Keratinocyte (primary cell): ENCODE data around the gene MSI2. TPM values are rescaled to one million over a fixed set of nuclear protein-coding genes. Genes with fewer than 3 reads are reported as not detected.

Experiments used
- DNase-seq: peaks from one replicate; pipeline ENCODE4 v3.0.0-alpha.2; 2011; ENCODE audit warnings: low read depth, missing footprints, low spot score
- FAIRE-seq: peaks from 2 replicates; lab custom pipeline; 2011; peaks lifted over from hg19 to GRCh38; lab: Jason Lieb, UNC
- H2AFZ ChIP-seq: 2 replicates; pipeline ENCODE4 v1.6.0; 2012; ENCODE audit warnings: low read length, control low read depth, inconsistent platforms; ENCODE audit not compliant: control insufficient read depth
- H3K27ac ChIP-seq: 2 replicates; pipeline ENCODE4 v1.5.1; 2011; ENCODE audit warnings: low read length; ENCODE audit not compliant: control insufficient read depth, insufficient read depth
- H3K27me3 ChIP-seq: 3 replicates; pipeline ENCODE4 v1.6.0; 2011; ENCODE audit warnings: low read length; ENCODE audit not compliant: control insufficient read depth, insufficient read depth; ENCODE audit errors: extremely low read depth
- H3K36me3 ChIP-seq, 2 experiments: 2 replicates in 1 of 2; 3 replicates in 1 of 2; pipeline ENCODE4 v1.5.1; 2011; ENCODE audit warnings: low read length in 2 of 2, mild to moderate bottlenecking in 1 of 2; ENCODE audit not compliant: control insufficient read depth in 2 of 2, insufficient read depth in 2 of 2; ENCODE audit errors: extremely low read depth in 1 of 2
- H3K4me1 ChIP-seq: 3 replicates; pipeline ENCODE4 v1.5.1; 2011; ENCODE audit warnings: low read length; ENCODE audit not compliant: control insufficient read depth, insufficient read depth; ENCODE audit errors: extremely low read depth
- H3K4me2 ChIP-seq: 3 replicates; pipeline ENCODE4 v1.6.0; 2011; ENCODE audit warnings: low read depth, low read length; ENCODE audit not compliant: control insufficient read depth, insufficient read depth; ENCODE audit errors: extremely low read depth
- H3K4me3 ChIP-seq, 3 experiments: fragments of 200-600 bp in 1 of 3; sonication (generic) in 1 of 3; 2 replicates in 2 of 3; 3 replicates in 1 of 3; pipeline ENCODE4 v1.5.1; 2011 to 2016; ENCODE audit warnings: low read length in 3 of 3, mild to moderate bottlenecking in 3 of 3, control low read depth in 2 of 3, inconsistent platforms in 1 of 3, low read depth in 1 of 3, mixed read lengths in 1 of 3, mixed run types in 1 of 3, moderate library complexity in 1 of 3; ENCODE audit not compliant: control insufficient read depth in 2 of 3, insufficient read depth in 2 of 3; ENCODE audit errors: extremely low read depth in 1 of 3
- H3K79me2 ChIP-seq: 2 replicates; pipeline ENCODE4 v1.6.0; 2012; ENCODE audit warnings: low read length; ENCODE audit not compliant: control insufficient read depth, insufficient read depth
- H3K9ac ChIP-seq: 3 replicates; pipeline ENCODE4 v1.6.0; 2011; ENCODE audit warnings: low read length; ENCODE audit not compliant: control insufficient read depth, insufficient read depth; ENCODE audit errors: extremely low read depth
- H3K9me1 ChIP-seq: 3 replicates; pipeline ENCODE4 v1.6.0; 2011; ENCODE audit warnings: low read length; ENCODE audit not compliant: control insufficient read depth, insufficient read depth; ENCODE audit errors: extremely low read depth
- H3K9me3 ChIP-seq: 2 replicates; pipeline ENCODE4 v1.5.1; 2012; ENCODE audit warnings: low read depth, low read length; ENCODE audit not compliant: control insufficient read depth
- H4K20me1 ChIP-seq: 3 replicates; pipeline ENCODE4 v1.6.0; 2011; ENCODE audit warnings: low read length; ENCODE audit not compliant: control insufficient read depth, insufficient read depth; ENCODE audit errors: extremely low read depth
- CTCF ChIP-seq, 3 experiments: IDR thresholded peaks in 1 of 3; conservative IDR thresholded peaks in 1 of 3; optimal IDR thresholded peaks in 1 of 3; 2 replicates in 2 of 3; 3 replicates in 1 of 3; pipeline versions ENCODE3 to v1.5.1; 2011; ENCODE audit warnings: low read length in 3 of 3, mild to moderate bottlenecking in 3 of 3, moderate library complexity in 2 of 3, control low read depth in 1 of 3, inconsistent platforms in 1 of 3; ENCODE audit not compliant: insufficient read depth in 2 of 3; ENCODE audit errors: extremely low read depth in 1 of 3
- EZH2 ChIP-seq: IDR thresholded peaks from one replicate; pipeline ENCODE4 v1.6.1; 2012; ENCODE audit warnings: inconsistent platforms, mild to moderate bottlenecking, low read length, moderate library complexity
- dilution Hi-C: fragments of 300-500 bp; cut with MboI; formaldehyde crosslinking; loops from one replicate; pipeline ENCODE4 v1.7.0; 2020; ENCODE audit warnings: low sequenced_read_pairs; ENCODE audit not compliant: extremely low pct_ligation_motif_present
- polyA plus RNA-seq, 5 experiments: library from polyadenylated mRNA; depleted of rRNA in 3 of 5; stranded (reverse) in 3 of 5; stranded (forward) in 1 of 5; unstranded in 1 of 5; fragments of >200 nt; gene quantifications; 1 replicate in 1 of 5; 2 replicates in 3 of 5; 3 replicates in 1 of 5; pipeline versions ENCODE4 v1.2.1 to v1.2.3, GENCODE V29; 2011 to 2012; ENCODE audit warnings: missing spikeins in 2 of 5, low read depth in 1 of 5, low replicate concordance in 1 of 5

Gene MSI2
- polyA plus RNA-seq, 1 donor (not counting 4 experiments of a cell fraction or from before 2014, with no cell fraction given) = 22.3 TPM

- no peak overlapping the region for H3K4me3 ChIP-seq
- DNase-seq (no peak), FAIRE-seq (no peak)
- dilution Hi-C loops = no loop called here
- H3K4me2 ChIP-seq = no peak overlapping the region
- no peaks in the 10 kb centered on the region for H4K20me1 ChIP-seq
- no peak overlapping the region for H2AFZ ChIP-seq
- no peaks in the 10 kb centered on the region for H3K27me3 ChIP-seq
- H3K9me1 ChIP-seq = no peaks in the 10 kb centered on the region
- no peaks in the 10 kb centered on the region for H3K79me2 ChIP-seq
- H3K4me1 ChIP-seq = no peaks in the 10 kb centered on the region
- peaks cover 0 to 5% of the 10 kb centered on the region in 2 experiments for H3K36me3 ChIP-seq
- H3K9ac ChIP-seq = no peak overlapping the region
- no peak overlapping the region for H3K27ac ChIP-seq
- TF ChIP-seq EZH2 = no peak
- TF ChIP-seq CTCF (optimal IDR thresholded peaks at IDR 0.05 in 1 of 3, IDR thresholded peaks at IDR 0.05 in 1 of 3, conservative IDR thresholded peaks at IDR 0.05 in 1 of 3; ENCODE audit: extremely low read depth in 1 of 3, insufficient read depth in 2 of 3, low read length in 3 of 3) = no peak
- no peaks in the 10 kb centered on the region for H3K9me3 ChIP-seq
Observed at GRCh38 chr17:57275071-57275764, 18.9 kb downstream of the MSI2 start.

- dilution Hi-C loops = no loop called here
- TF ChIP-seq EZH2 (no peak), CTCF (optimal IDR thresholded peaks at IDR 0.05 in 1 of 3, IDR thresholded peaks at IDR 0.05 in 1 of 3, conservative IDR thresholded peaks at IDR 0.05 in 1 of 3; ENCODE audit: extremely low read depth in 1 of 3, insufficient read depth in 2 of 3, low read length in 3 of 3) (no peak)
Observed at GRCh38 chr17:57276621-57277020, 20.3 kb downstream of the MSI2 start.

More at GRCh38 chr17:57276621-57277020, 20.3 kb downstream of the MSI2 start:
- no peak for DNase-seq
- peaks cover 0 to 7% of the 10 kb centered on the region in 2 experiments for H3K36me3 ChIP-seq
- H3K4me2 ChIP-seq = no peak overlapping the region
- H3K79me2 ChIP-seq = no peaks in the 10 kb centered on the region
- FAIRE-seq = no peak
- no peak overlapping the region for H3K9ac ChIP-seq
- H3K9me1 ChIP-seq = no peaks in the 10 kb centered on the region
- H3K27ac ChIP-seq = no peak overlapping the region
- H3K9me3 ChIP-seq = no peaks in the 10 kb centered on the region
- H3K4me1 ChIP-seq = no peaks in the 10 kb centered on the region
- no peaks in the 10 kb centered on the region for H4K20me1 ChIP-seq
- H3K4me3 ChIP-seq = no peak overlapping the region
- no peak overlapping the region for H2AFZ ChIP-seq
- no peaks in the 10 kb centered on the region for H3K27me3 ChIP-seq
